Measurements from ENCODE around the gene RIBC2. TPM values are rescaled to one million over a fixed set of nuclear protein-coding genes. Genes with fewer than 3 reads are reported as not detected.
"Not testable (repeated sequence)": the region's sequence is repeated elsewhere in the genome, so short reads cannot be mapped to it uniquely, and the experiment has no call there.

The RIBC2 gene
- total RNA-seq, 2 donors from 2014 or later: 1.2 to 4.1 TPM

- Mint-ChIP-seq H3K36me3 (no peaks in the 10 kb centered on the region), H3K27me3 (peaks cover 3 to 7% of the 10 kb centered on the region in 2 donors), H3K4me1 (ENCODE audit: low read depth in 2 of 2) (peaks cover 0 to 2% of the 10 kb centered on the region in 2 donors), H3K4me3 (no peak overlapping the region), H3K27ac (no peak overlapping the region), H3K9me3 (no peaks in the 10 kb centered on the region)
- DNase-seq (ENCODE audit: low spot score): no peak
- no peak for ATAC-seq
Measured at GRCh38 chr22:45446216-45446615, 32.7 kb downstream of the RIBC2 start.

GRCh38 chr22:45447596-45447995, 34.1 kb downstream of the RIBC2 start:
- H3K36me3 Mint-ChIP-seq; DNase-seq (ENCODE audit: low spot score); H3K9me3 Mint-ChIP-seq; H3K4me1 Mint-ChIP-seq (ENCODE audit: low read depth in 2 of 2); ATAC-seq; H3K27ac Mint-ChIP-seq; H3K4me3 Mint-ChIP-seq: not testable (repeated sequence)
- peaks cover 0 to 11% of the 10 kb centered on the region in 2 donors for H3K27me3 Mint-ChIP-seq

- ATAC-seq (no peak), DNase-seq (ENCODE audit: low spot score) (peak; percentile 54)
- Mint-ChIP-seq H3K4me1 (ENCODE audit: low read depth in 2 of 2) (no peaks in the 10 kb centered on the region), H3K27ac (no peak overlapping the region), H3K27me3 (peaks cover 0 to 11% of the 10 kb centered on the region in 2 donors), H3K9me3 (no peaks in the 10 kb centered on the region), H3K4me3 (no peak overlapping the region), H3K36me3 (no peaks in the 10 kb centered on the region)
Measured at GRCh38 chr22:45448431-45448830, 34.9 kb downstream of the RIBC2 start.

GRCh38 chr22:45449442-45449841, 35.9 kb downstream of the RIBC2 start:
- not testable (repeated sequence) for H3K4me1 Mint-ChIP-seq (ENCODE audit: low read depth in 2 of 2); ATAC-seq; H3K27ac Mint-ChIP-seq; DNase-seq (ENCODE audit: low spot score); H3K36me3 Mint-ChIP-seq; H3K27me3 Mint-ChIP-seq; H3K4me3 Mint-ChIP-seq; H3K9me3 Mint-ChIP-seq

GRCh38 chr22:45450101-45450785, 36.8 kb downstream of the RIBC2 start:
- Mint-ChIP-seq H3K27ac (no peak overlapping the region), H3K27me3 (peaks cover 0 to 10% of the 10 kb centered on the region in 2 donors), H3K9me3 (no peaks in the 10 kb centered on the region), H3K36me3 (no peaks in the 10 kb centered on the region), H3K4me3 (no peak overlapping the region), H3K4me1 (ENCODE audit: low read depth in 2 of 2) (no peaks in the 10 kb centered on the region)
- peak; percentile 59 for DNase-seq (ENCODE audit: low spot score)
- no peak for ATAC-seq

GRCh38 chr22:45450921-45451651, 37.6 kb downstream of the RIBC2 start:
- no peaks in the 10 kb centered on the region for H3K9me3 Mint-ChIP-seq
- H3K27ac Mint-ChIP-seq: no peak overlapping the region
- DNase-seq (ENCODE audit: low spot score) (peak; percentile 12), ATAC-seq (no peak)
- H3K4me3 Mint-ChIP-seq: no peak overlapping the region
- no peaks in the 10 kb centered on the region for H3K4me1 Mint-ChIP-seq (ENCODE audit: low read depth in 2 of 2)
- peaks cover 0 to 10% of the 10 kb centered on the region in 2 donors for H3K27me3 Mint-ChIP-seq
- no peaks in the 10 kb centered on the region for H3K36me3 Mint-ChIP-seq

GRCh38 chr22:45451972-45452371, 38.5 kb downstream of the RIBC2 start:
- Mint-ChIP-seq H3K9me3 (no peaks in the 10 kb centered on the region), H3K36me3 (no peaks in the 10 kb centered on the region), H3K27ac (no peak overlapping the region), H3K4me3 (no peak overlapping the region), H3K27me3 (peaks cover 0 to 10% of the 10 kb centered on the region in 2 donors), H3K4me1 (ENCODE audit: low read depth in 2 of 2) (no peaks in the 10 kb centered on the region)
- ATAC-seq: no peak
- DNase-seq (ENCODE audit: low spot score): peak; percentile 28

GRCh38 chr22:45452565-45453379, 39.3 kb downstream of the RIBC2 start:
- H3K9me3 Mint-ChIP-seq: no peaks in the 10 kb centered on the region
- no peak overlapping the region for H3K27ac Mint-ChIP-seq
- no peaks in the 10 kb centered on the region for H3K4me1 Mint-ChIP-seq (ENCODE audit: low read depth in 2 of 2)
- DNase-seq (ENCODE audit: low spot score) (peak; percentile 44), ATAC-seq (no peak)
- H3K27me3 Mint-ChIP-seq: peaks cover 0 to 10% of the 10 kb centered on the region in 2 donors
- no peak overlapping the region for H3K4me3 Mint-ChIP-seq
- no peaks in the 10 kb centered on the region for H3K36me3 Mint-ChIP-seq

- Mint-ChIP-seq H3K27me3 (peaks cover 0 to 10% of the 10 kb centered on the region in 2 donors), H3K9me3 (no peaks in the 10 kb centered on the region), H3K27ac (no peak overlapping the region), H3K4me1 (ENCODE audit: low read depth in 2 of 2) (no peaks in the 10 kb centered on the region), H3K4me3 (no peak overlapping the region), H3K36me3 (no peaks in the 10 kb centered on the region)
- ATAC-seq: no peak
- peak; percentile 18 for DNase-seq (ENCODE audit: low spot score)
Measured at GRCh38 chr22:45453764-45454163, 40.3 kb downstream of the RIBC2 start.

GRCh38 chr22:45454275-45454674, 40.8 kb downstream of the RIBC2 start:
- Mint-ChIP-seq H3K36me3 (no peaks in the 10 kb centered on the region), H3K27ac (no peak overlapping the region), H3K4me3 (no peak overlapping the region), H3K4me1 (ENCODE audit: low read depth in 2 of 2) (no peaks in the 10 kb centered on the region), H3K27me3 (peaks cover 0 to 10% of the 10 kb centered on the region in 2 donors), H3K9me3 (no peaks in the 10 kb centered on the region)
- DNase-seq (ENCODE audit: low spot score) (peak; percentile 25), ATAC-seq (no peak)

GRCh38 chr22:45455212-45455611, 41.7 kb downstream of the RIBC2 start:
- H3K4me1 Mint-ChIP-seq (ENCODE audit: low read depth in 2 of 2): no peaks in the 10 kb centered on the region
- no peak overlapping the region for H3K4me3 Mint-ChIP-seq
- peaks cover 0 to 10% of the 10 kb centered on the region in 2 donors for H3K27me3 Mint-ChIP-seq
- no peaks in the 10 kb centered on the region for H3K36me3 Mint-ChIP-seq
- DNase-seq (ENCODE audit: low spot score): no peak
- no peaks in the 10 kb centered on the region for H3K9me3 Mint-ChIP-seq
- no peak for ATAC-seq
- no peak overlapping the region for H3K27ac Mint-ChIP-seq

GRCh38 chr22:45455621-45456020, 42.1 kb downstream of the RIBC2 start:
- Mint-ChIP-seq H3K36me3 (no peaks in the 10 kb centered on the region), H3K27me3 (peaks cover 0 to 9% of the 10 kb centered on the region in 2 donors), H3K4me1 (ENCODE audit: low read depth in 2 of 2) (no peaks in the 10 kb centered on the region), H3K9me3 (no peaks in the 10 kb centered on the region), H3K27ac (no peak overlapping the region), H3K4me3 (no peak overlapping the region)
- ATAC-seq: no peak
- DNase-seq (ENCODE audit: low spot score): no peak

GRCh38 chr22:45456811-45457210, 43.3 kb downstream of the RIBC2 start:
- no peak overlapping the region for H3K27ac Mint-ChIP-seq
- ATAC-seq: no peak
- H3K27me3 Mint-ChIP-seq: peaks cover 0 to 8% of the 10 kb centered on the region in 2 donors
- H3K36me3 Mint-ChIP-seq: no peaks in the 10 kb centered on the region
- H3K4me1 Mint-ChIP-seq (ENCODE audit: low read depth in 2 of 2): no peaks in the 10 kb centered on the region
- no peak overlapping the region for H3K4me3 Mint-ChIP-seq
- H3K9me3 Mint-ChIP-seq: no peaks in the 10 kb centered on the region
- peak; percentile 56 for DNase-seq (ENCODE audit: low spot score)

GRCh38 chr22:45458532-45458931, 45.0 kb downstream of the RIBC2 start:
- H3K9me3 Mint-ChIP-seq: no peaks in the 10 kb centered on the region
- H3K27me3 Mint-ChIP-seq: peaks cover 0 to 2% of the 10 kb centered on the region in 2 donors
- H3K36me3 Mint-ChIP-seq: no peaks in the 10 kb centered on the region
- DNase-seq (ENCODE audit: low spot score) (peak; percentile 22), ATAC-seq (no peak)
- H3K4me3 Mint-ChIP-seq: no peak overlapping the region
- no peaks in the 10 kb centered on the region for H3K4me1 Mint-ChIP-seq (ENCODE audit: low read depth in 2 of 2)
- no peak overlapping the region for H3K27ac Mint-ChIP-seq
